Measurements from ENCODE around the gene ATP5PF.
"Not testable (repeated sequence)": the region's sequence is repeated elsewhere in the genome, so short reads cannot be mapped to it uniquely, and the experiment has no call there.

ATP5PF gene

GRCh38 chr21:25734904-25735645 is at the start of gene ATP5PF, which contains the start of gene GABPA:
ATP5PF (minus strand) TSS chr21:25734904; CDS start chr21:25729794, 5,110 bp downstream.
GABPA (plus strand) TSS chr21:25734972; CDS start chr21:25741599, 6,627 bp downstream.
- DNase-seq: peak; percentile 59 to 99 (median 96)

GRCh38 chr21:25778126-25778875 is 43.6 kb upstream of the ATP5PF start:
- DNase-seq: not testable (repeated sequence)

GRCh38 chr21:25776440-25776839 is 41.7 kb upstream of the ATP5PF start:
- no peak for DNase-seq

- no peak for DNase-seq
Measured at GRCh38 chr21:25772686-25773085, 38.0 kb upstream of the ATP5PF start.

- DNase-seq: no peak
Measured at GRCh38 chr21:25767921-25768320, 33.2 kb upstream of the ATP5PF start.

GRCh38 chr21:25764065-25764464 is 29.4 kb upstream of the ATP5PF start:
- no peak for DNase-seq

- no peak for DNase-seq
Measured at GRCh38 chr21:25760677-25761076, 26.0 kb upstream of the ATP5PF start.

GRCh38 chr21:25760061-25760460 is 25.4 kb upstream of the ATP5PF start:
- DNase-seq: no peak

GRCh38 chr21:25759573-25759972 is 24.9 kb upstream of the ATP5PF start:
- DNase-seq: no peak

- no peak for DNase-seq
Measured at GRCh38 chr21:25757531-25757930, 22.8 kb upstream of the ATP5PF start.

GRCh38 chr21:25756190-25756932 is 21.7 kb upstream of the ATP5PF start:
- no peak for DNase-seq

GRCh38 chr21:25752416-25752815 is 17.7 kb upstream of the ATP5PF start:
- DNase-seq: no peak

- no peak for DNase-seq
Measured at GRCh38 chr21:25750085-25750484, 15.4 kb upstream of the ATP5PF start.

GRCh38 chr21:25744854-25745253 is 10.2 kb upstream of the ATP5PF start:
- no peak for DNase-seq

GRCh38 chr21:25742900-25743299 is 8.2 kb upstream of the ATP5PF start:
- DNase-seq: no peak

- no peak for DNase-seq
Measured at GRCh38 chr21:25737421-25737820, 2.7 kb upstream of the ATP5PF start.

GRCh38 chr21:25735646-25736597 is 1.2 kb upstream of the ATP5PF start:
- DNase-seq: peak in 30 of 56 donors; percentile 41 to 94 (median 84)

GRCh38 chr21:25734654-25734903 is 125 bp downstream of the ATP5PF start:
- no peak for DNase-seq

GRCh38 chr21:25733859-25734653 is 648 bp downstream of the ATP5PF start:
- DNase-seq: peak in 9 of 56 donors; percentile 3 to 67 (median 55)
